Measurements from ENCODE around the gene ZNF578. TPM values are rescaled to one million over a fixed set of nuclear protein-coding genes. Genes with fewer than 3 reads are reported as not detected.

ZNF578 gene
- total and polyA plus RNA-seq, 2 of the 8 experiments (the other 6 are each of a cell fraction or from before 2014, with no cell fraction given): 1.6 to 4.2 TPM

GRCh38 chr19:52442179-52442578, 11.2 kb upstream of the ZNF578 start (continued):
- TF ChIP-seq CHD7 (IDR thresholded peaks at IDR 0.05; ENCODE audit: insufficient replicate concordance, low read length): no peak
- no peak for TF ChIP-seq CREB1 (IDR thresholded peaks at IDR 0.05)

All from H1 (cell line).